GM20000 (cell line): ENCODE data around the gene PLEKHJ1.

Experiments
- DNase-seq: peaks from one replicate; pipeline ENCODE4 v3.0.0; 2012; ENCODE audit warnings: low spot score
- CTCF ChIP-seq: IDR thresholded peaks from 2 replicates; pipeline ENCODE4 v1.5.1; 2012; ENCODE audit warnings: mild to moderate bottlenecking, control low read depth; ENCODE audit errors: extremely low read depth, missing control alignments

Gene PLEKHJ1

GRCh38 chr19:2254064-2254872 is 18.1 kb upstream of the PLEKHJ1 start:
- TF ChIP-seq CTCF, result no peak
- no peak for DNase-seq

GRCh38 chr19:2253106-2254063 is 17.3 kb upstream of the PLEKHJ1 start:
- TF ChIP-seq CTCF, result peak; percentile 24
- DNase-seq, result peak; percentile 79

- no peak for TF ChIP-seq CTCF
- peak; percentile 52 for DNase-seq
These were observed 16.6 kb upstream of the PLEKHJ1 start for GRCh38 chr19:2252797-2253105.

GRCh38 chr19:2252055-2252796 is 16.1 kb upstream of the PLEKHJ1 start:
- no peak for TF ChIP-seq CTCF

GRCh38 chr19:2251106-2252054 is 15.3 kb upstream of the PLEKHJ1 start:
- DNase-seq, result peak; percentile 62
- no peak for TF ChIP-seq CTCF

More at GRCh38 chr19:2252055-2252796, 16.1 kb upstream of the PLEKHJ1 start:
- DNase-seq, result peak; percentile 66

- no peak for TF ChIP-seq CTCF
- DNase-seq, result no peak
These were observed 14.6 kb upstream of the PLEKHJ1 start for GRCh38 chr19:2250766-2251105.
